Esophagus squamous epithelium (tissue), 4 donors: ENCODE measurements around the gene KCNJ18.
"Not testable (repeated sequence)": the region's sequence is repeated elsewhere in the genome, so short reads cannot be mapped to it uniquely, and the experiment has no call there.

ENCODE experiments used
- POLR2A ChIP-seq, 4 donors: fragments of 450-650 bp; IDR thresholded peaks; one replicate each; pipeline ENCODE4 v1.6.1; 2017; ENCODE audit warnings: antibody characterized with exemption in 4 of 4, mild to moderate bottlenecking in 4 of 4, moderate library complexity in 3 of 4
- TF ChIP-seq, protein P1 (sequence below), 6 experiments: fragments of 450-650 bp in 4 of 6; fragments of 200-600 bp in 2 of 6; sonication (generic) in 2 of 6; IDR thresholded peaks; one replicate each; pipeline ENCODE4 v1.5.1; 2016 to 2019; ENCODE audit warnings: antibody characterized with exemption in 6 of 6, mild to moderate bottlenecking in 4 of 6, moderate library complexity in 4 of 6

GRCh38 chr17:21648125-21648524, 44.2 kb upstream of the KCNJ18 start:
- not testable (repeated sequence) for TF ChIP-seq POLR2A (IDR thresholded peaks at IDR 0.05)
- TF ChIP-seq, protein P1, sequence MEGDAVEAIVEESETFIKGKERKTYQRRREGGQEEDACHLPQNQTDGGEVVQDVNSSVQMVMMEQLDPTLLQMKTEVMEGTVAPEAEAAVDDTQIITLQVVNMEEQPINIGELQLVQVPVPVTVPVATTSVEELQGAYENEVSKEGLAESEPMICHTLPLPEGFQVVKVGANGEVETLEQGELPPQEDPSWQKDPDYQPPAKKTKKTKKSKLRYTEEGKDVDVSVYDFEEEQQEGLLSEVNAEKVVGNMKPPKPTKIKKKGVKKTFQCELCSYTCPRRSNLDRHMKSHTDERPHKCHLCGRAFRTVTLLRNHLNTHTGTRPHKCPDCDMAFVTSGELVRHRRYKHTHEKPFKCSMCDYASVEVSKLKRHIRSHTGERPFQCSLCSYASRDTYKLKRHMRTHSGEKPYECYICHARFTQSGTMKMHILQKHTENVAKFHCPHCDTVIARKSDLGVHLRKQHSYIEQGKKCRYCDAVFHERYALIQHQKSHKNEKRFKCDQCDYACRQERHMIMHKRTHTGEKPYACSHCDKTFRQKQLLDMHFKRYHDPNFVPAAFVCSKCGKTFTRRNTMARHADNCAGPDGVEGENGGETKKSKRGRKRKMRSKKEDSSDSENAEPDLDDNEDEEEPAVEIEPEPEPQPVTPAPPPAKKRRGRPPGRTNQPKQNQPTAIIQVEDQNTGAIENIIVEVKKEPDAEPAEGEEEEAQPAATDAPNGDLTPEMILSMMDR (IDR thresholded peaks at IDR 0.05), result not testable (repeated sequence)
